Astrocyte (in vitro differentiated cells and primary cell): ENCODE results near the gene ARHGAP6.

Experiments
- CTCF ChIP-seq: IDR thresholded peaks from 2 replicates; pipeline ENCODE4 v1.5.1; 2011; ENCODE audit warnings: low read depth, mild to moderate bottlenecking, inconsistent platforms, low read length, moderate library complexity; ENCODE audit not compliant: insufficient read depth
- EZH2 ChIP-seq: IDR thresholded peaks from 2 replicates; pipeline ENCODE4 v1.6.1; 2012; ENCODE audit warnings: mild to moderate bottlenecking, low read length, inconsistent platforms; ENCODE audit not compliant: insufficient read depth

- TF ChIP-seq CTCF (no peak), EZH2 (no peak)
Measured at GRCh38 chrX:11097933-11098332, 567.8 kb downstream of the ARHGAP6 start.
